Neuronal stem cell (in vitro differentiated cells): Measurements from ENCODE around the gene BRCA1.

Source experiments
- DNase-seq: peaks from one replicate; pipeline ENCODE4 v3.0.0-alpha.2; 2013; ENCODE audit warnings: low spot score
- H2AFZ ChIP-seq: one replicate; pipeline ENCODE4 v1.6.1; 2013; ENCODE audit warnings: mild to moderate bottlenecking, low read length, inconsistent platforms
- H2AK5ac ChIP-seq: 2 replicates; pipeline ENCODE4 v1.6.1; 2013; ENCODE audit warnings: low read depth, mild to moderate bottlenecking, inconsistent platforms, low read length, moderate library complexity, mixed read lengths
- H2BK120ac ChIP-seq: 2 replicates; pipeline ENCODE4 v1.6.1; 2013; ENCODE audit warnings: low read depth, mild to moderate bottlenecking, inconsistent platforms, low read length, moderate library complexity, mixed read lengths
- H2BK12ac ChIP-seq: one replicate; pipeline ENCODE4 v1.6.1; 2013; ENCODE audit warnings: low read length, inconsistent platforms
- H2BK15ac ChIP-seq: 2 replicates; pipeline ENCODE4 v1.6.1; 2013; ENCODE audit warnings: mild to moderate bottlenecking, low read length, inconsistent platforms, mixed read lengths
- H2BK5ac ChIP-seq: one replicate; pipeline ENCODE4 v1.6.1; 2013; ENCODE audit warnings: inconsistent platforms, mild to moderate bottlenecking, low read length, moderate library complexity
- H3K14ac ChIP-seq: one replicate; pipeline ENCODE4 v1.6.1; 2013; ENCODE audit warnings: low read length, inconsistent platforms
- H3K18ac ChIP-seq: 2 replicates; pipeline ENCODE4 v1.6.1; 2013; ENCODE audit warnings: low read length, inconsistent platforms
- H3K23ac ChIP-seq: 2 replicates; pipeline ENCODE4 v1.6.1; 2013; ENCODE audit warnings: low read depth, mild to moderate bottlenecking, mixed read lengths, low read length, inconsistent platforms; ENCODE audit not compliant: poor library complexity
- H3K27ac ChIP-seq: replicated peaks from 3 replicates; pipeline ENCODE4 v1.5.1; 2013; ENCODE audit warnings: low read length, inconsistent platforms
- H3K27me3 ChIP-seq, 3 experiments: 2 replicates each; pipeline ENCODE4 v1.6.1; 2013; ENCODE audit warnings: low read length in 3 of 3, mild to moderate bottlenecking in 2 of 3, inconsistent platforms in 1 of 3, low read depth in 1 of 3, mixed read lengths in 1 of 3, moderate library complexity in 1 of 3; ENCODE audit not compliant: control insufficient read depth in 3 of 3, insufficient read depth in 3 of 3
- H3K36me3 ChIP-seq, 2 donors: replicated peaks in 1 of 2; 2 replicates each; pipeline ENCODE4 v1.6.1; 2013; ENCODE audit warnings: low read length in 2 of 2; ENCODE audit not compliant: control insufficient read depth in 2 of 2, insufficient read depth in 2 of 2
- H3K4ac ChIP-seq: 2 replicates; pipeline ENCODE4 v1.6.1; 2013; ENCODE audit warnings: inconsistent platforms, mild to moderate bottlenecking, low read length, moderate library complexity
- H3K4me1 ChIP-seq, 2 donors: 1 replicate in 1 of 2; 2 replicates in 1 of 2; pipeline ENCODE4 v1.6.1; 2013; ENCODE audit warnings: low read length in 2 of 2, low read depth in 1 of 2; ENCODE audit not compliant: control insufficient read depth in 2 of 2, insufficient read depth in 1 of 2
- H3K4me2 ChIP-seq: one replicate; pipeline ENCODE4 v1.6.1; 2013; ENCODE audit warnings: mild to moderate bottlenecking, low read length, inconsistent platforms; ENCODE audit not compliant: insufficient read depth, poor library complexity, severe bottlenecking
- H3K4me3 ChIP-seq, 2 donors: 2 replicates each; pipeline ENCODE4 v1.5.1; 2013; ENCODE audit warnings: low read length in 2 of 2, mild to moderate bottlenecking in 2 of 2, inconsistent platforms in 1 of 2, moderate library complexity in 1 of 2
- H3K79me1 ChIP-seq: one replicate; pipeline ENCODE4 v1.6.1; 2013; ENCODE audit warnings: low read depth, mild to moderate bottlenecking, inconsistent platforms, low read length, moderate library complexity
- H3K9ac ChIP-seq: one replicate; pipeline ENCODE4 v1.6.1; 2013; ENCODE audit warnings: mild to moderate bottlenecking, low read depth, low read length, inconsistent platforms; ENCODE audit not compliant: poor library complexity
- H3K9me3 ChIP-seq, 2 donors: replicated peaks in 1 of 2; 2 replicates each; pipeline versions ENCODE3 to v1.6.1; 2013; ENCODE audit warnings: low read length in 2 of 2, mild to moderate bottlenecking in 2 of 2, inconsistent platforms in 1 of 2, low read depth in 1 of 2, mixed read lengths in 1 of 2, moderate library complexity in 1 of 2; ENCODE audit not compliant: control insufficient read depth in 2 of 2, insufficient read depth in 1 of 2
- H4K8ac ChIP-seq: one replicate; pipeline ENCODE4 v1.6.1; 2013; ENCODE audit warnings: low read depth, mild to moderate bottlenecking, inconsistent platforms, low read length, moderate library complexity
- H4K91ac ChIP-seq: one replicate; pipeline ENCODE4 v1.6.1; 2013; ENCODE audit warnings: low read length, low read depth, mild to moderate bottlenecking, inconsistent platforms; ENCODE audit not compliant: poor library complexity
- WGBS, 2 donors: extraction: QIAGEN DNeasy Blood & Tissue Kit; methylation state at CpG; one replicate each; pipeline ENCODE4 v1.1.7; 2013; ENCODE audit warnings: missing lambda C conversion rate in 2 of 2, mixed read lengths in 1 of 2; ENCODE audit not compliant: insufficient read length in 2 of 2, insufficient replicate concordance in 1 of 2; ENCODE audit errors: extremely low coverage in 2 of 2; 5-methylcytosine and 5-hydroxymethylcytosine counted together

BRCA1 gene

GRCh38 chr17:43025766-43026537 is 99.2 kb downstream of the BRCA1 start:
- H3K27me3 ChIP-seq, result no peaks in the 10 kb centered on the region
- no CpG with 5 or more reads among the region's 16 CpGs for WGBS, 2 donors

DNA sequence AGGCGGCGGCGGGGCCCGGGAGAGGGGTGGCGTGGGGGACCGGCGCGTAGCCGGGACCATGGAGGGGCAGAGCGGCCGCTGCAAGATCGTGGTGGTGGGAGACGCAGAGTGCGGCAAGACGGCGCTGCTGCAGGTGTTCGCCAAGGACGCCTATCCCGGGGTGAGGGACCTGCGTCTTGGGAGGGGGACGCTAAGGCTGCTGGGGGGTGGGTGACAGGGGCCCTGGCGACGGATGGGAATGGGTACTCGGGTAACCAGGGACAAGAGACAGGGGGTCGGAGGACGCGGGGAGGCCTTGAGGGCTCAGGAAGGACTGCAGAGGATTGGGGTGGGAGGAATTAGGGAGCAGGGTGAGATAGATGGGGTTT is 99.9 kb downstream of the BRCA1 start:
- Histone ChIP-seq H3K4me2 (peak overlapping the region; percentile 57), H2BK12ac (peak overlapping the region; percentile 93), H2BK120ac (no peak overlapping the region), H3K36me3 (peaks cover 0 to 12% of the 10 kb centered on the region in 2 donors), H2BK5ac (peak overlapping the region; percentile 96), H4K91ac (no peak overlapping the region), H2AFZ (peak overlapping the region; percentile 91), H3K23ac (peak overlapping the region; percentile 78), H3K9me3 (peaks cover 0 to 1% of the 10 kb centered on the region in 2 donors), H3K9ac (peak overlapping the region; percentile 95), H3K27me3 (no peaks in the 10 kb centered on the region), H3K27ac (peak overlapping the region; percentile 66), H3K4me1 (peaks cover 19 to 26% of the 10 kb centered on the region in 2 donors), H3K79me1 (peaks cover 3% of the 10 kb centered on the region), H3K18ac (peak overlapping the region; percentile 97), H3K4ac (no peak overlapping the region), H3K14ac (peak overlapping the region; percentile 97), H2BK15ac (peak overlapping the region; percentile 53), H3K4me3 (peak overlapping the region; percentile 57 to 93), H4K8ac (no peak overlapping the region), H2AK5ac (peak overlapping the region; percentile 95)
- DNase-seq, result no peak
- no CpG with 5 or more reads among the region's 27 CpGs for WGBS, 2 donors

More at GRCh38 chr17:43025766-43026537, 99.2 kb downstream of the BRCA1 start:
- Histone ChIP-seq H2BK5ac (peak overlapping the region; percentile 96), H2BK15ac (peak overlapping the region; percentile 53), H3K79me1 (peaks cover 3% of the 10 kb centered on the region), H4K8ac (no peak overlapping the region), H3K9me3 (peaks cover 0 to 1% of the 10 kb centered on the region in 2 donors), H2AK5ac (peak overlapping the region; percentile 95), H3K4me3 (peak overlapping the region; percentile 57 to 93), H3K4me2 (peak overlapping the region; percentile 57), H4K91ac (no peak overlapping the region), H3K27ac (no peak overlapping the region), H3K23ac (no peak overlapping the region), H2BK12ac (no peak overlapping the region), H3K9ac (peak overlapping the region; percentile 95), H2AFZ (peak overlapping the region; percentile 91), H3K18ac (peak overlapping the region; percentile 97), H3K4me1 (peaks cover 19 to 23% of the 10 kb centered on the region in 2 donors), H3K4ac (no peak overlapping the region), H3K36me3 (peaks cover 0 to 12% of the 10 kb centered on the region in 2 donors), H2BK120ac (no peak overlapping the region), H3K14ac (no peak overlapping the region)
- no peak for DNase-seq

GRCh38 chr17:43024407-43025289 is 100.5 kb downstream of the BRCA1 start, which contains the start of gene RND2:
TSS of gene RND2 (plus strand) at chr17:43025231. CDS start at chr17:43025348, 117 bp downstream.
- H3K18ac ChIP-seq, result peak within 1 kb of the TSS; percentile 99
- H2AK5ac ChIP-seq, result peak within 1 kb of the TSS; percentile 95
- peak within 1 kb of the TSS; percentile 58 for H3K4ac ChIP-seq
- DNase-seq, result peak; percentile 97
- H2BK120ac ChIP-seq, result no peak within 1 kb of the TSS
- H3K9ac ChIP-seq, result peak within 1 kb of the TSS; percentile 96
- WGBS, 2 donors, result no CpG with 5 or more reads among the region's 61 CpGs
- H3K4me1 ChIP-seq, result peaks cover 18 to 32% of the 10 kb centered on the region in 2 donors
- peak within 1 kb of the TSS; percentile 92 for H2AFZ ChIP-seq
- peak within 1 kb of the TSS; percentile 96 for H3K27ac ChIP-seq
- peak within 1 kb of the TSS; percentile 73 to 93 for H3K4me3 ChIP-seq
- H3K14ac ChIP-seq, result peak within 1 kb of the TSS; percentile 97
- H3K27me3 ChIP-seq, result no peaks in the 10 kb centered on the region
- peaks cover 0 to 1% of the 10 kb centered on the region in 2 donors for H3K9me3 ChIP-seq
- no peak within 1 kb of the TSS for H4K8ac ChIP-seq
- peak within 1 kb of the TSS; percentile 99 for H3K4me2 ChIP-seq
- peak within 1 kb of the TSS; percentile 93 for H2BK12ac ChIP-seq
- H2BK5ac ChIP-seq, result peak within 1 kb of the TSS; percentile 96
- H3K79me1 ChIP-seq, result peaks cover 4% of the 10 kb centered on the region
- peaks cover 0 to 12% of the 10 kb centered on the region in 2 donors for H3K36me3 ChIP-seq
- peak within 1 kb of the TSS; percentile 78 for H3K23ac ChIP-seq
- H2BK15ac ChIP-seq, result peak within 1 kb of the TSS; percentile 100
- H4K91ac ChIP-seq, result no peak within 1 kb of the TSS
